ENCODE data around the gene SCN1B.
A peak's percentile ranks its signal among the peaks of the same experiment; 100 is the strongest.
"Not testable (repeated sequence)": the region's sequence is repeated elsewhere in the genome, so short reads cannot be mapped to it uniquely, and the experiment has no call there.

The SCN1B gene

DNA sequence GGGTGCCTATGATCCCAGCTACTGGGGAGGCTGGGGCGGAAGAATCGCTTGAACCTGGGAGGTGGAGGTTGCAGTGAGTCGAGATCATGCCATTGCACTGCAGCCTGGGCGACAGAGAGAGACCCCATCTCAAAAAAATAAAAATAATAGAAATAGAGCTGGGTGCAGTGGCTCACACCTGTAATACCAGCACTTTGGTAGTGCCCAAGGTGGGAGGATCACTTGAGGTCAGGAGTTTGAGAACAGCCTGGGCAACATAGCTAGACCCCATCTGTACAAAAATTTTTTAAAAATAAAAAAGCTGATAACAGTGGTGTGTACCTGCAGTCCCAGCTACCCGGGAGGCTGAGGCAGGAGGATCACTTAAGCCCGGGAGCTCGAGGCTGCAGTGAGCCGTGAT, 22.8 kb upstream of the SCN1B start:
- H3K27ac Mint-ChIP-seq, DNase-seq, H3K9me3 Mint-ChIP-seq, H3K4me3 Mint-ChIP-seq, H3K27me3 Mint-ChIP-seq, ATAC-seq: not testable (repeated sequence)
- peaks cover 51% of the 10 kb centered on the region for H3K4me1 Mint-ChIP-seq
- H3K36me3 Mint-ChIP-seq (ENCODE audit: low read depth), result peaks cover 41% of the 10 kb centered on the region

DNA sequence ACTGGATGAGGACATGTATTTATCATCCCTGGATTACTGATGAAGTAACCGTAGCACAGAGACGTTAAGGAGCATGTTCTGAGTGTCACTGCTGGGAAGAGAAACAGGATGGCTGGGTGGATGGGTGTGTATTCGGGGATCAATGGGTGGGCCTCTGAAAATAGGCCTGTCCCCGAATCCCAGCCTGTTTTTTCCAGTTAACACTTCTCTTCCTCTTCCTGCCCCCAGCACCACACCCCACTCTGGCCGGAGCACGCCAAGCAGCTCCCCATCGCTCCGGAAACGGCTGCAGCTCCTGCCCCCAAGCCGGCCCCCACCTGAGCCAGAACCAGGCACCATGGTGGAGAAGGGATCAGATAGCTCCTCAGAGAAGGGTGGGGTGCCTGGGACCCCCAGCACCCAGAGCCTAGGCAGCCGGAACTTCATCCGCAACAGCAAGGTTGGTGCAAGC, 21.4 kb upstream of the SCN1B start:
- no peak overlapping the region for H3K27ac Mint-ChIP-seq
- peaks cover 44% of the 10 kb centered on the region for H3K36me3 Mint-ChIP-seq (ENCODE audit: low read depth)
- no peaks in the 10 kb centered on the region for H3K27me3 Mint-ChIP-seq
- no peaks in the 10 kb centered on the region for H3K9me3 Mint-ChIP-seq
- H3K4me1 Mint-ChIP-seq, result peaks cover 52% of the 10 kb centered on the region
- H3K4me3 Mint-ChIP-seq, result no peak overlapping the region
- no peak for DNase-seq
- no peak for ATAC-seq

DNA sequence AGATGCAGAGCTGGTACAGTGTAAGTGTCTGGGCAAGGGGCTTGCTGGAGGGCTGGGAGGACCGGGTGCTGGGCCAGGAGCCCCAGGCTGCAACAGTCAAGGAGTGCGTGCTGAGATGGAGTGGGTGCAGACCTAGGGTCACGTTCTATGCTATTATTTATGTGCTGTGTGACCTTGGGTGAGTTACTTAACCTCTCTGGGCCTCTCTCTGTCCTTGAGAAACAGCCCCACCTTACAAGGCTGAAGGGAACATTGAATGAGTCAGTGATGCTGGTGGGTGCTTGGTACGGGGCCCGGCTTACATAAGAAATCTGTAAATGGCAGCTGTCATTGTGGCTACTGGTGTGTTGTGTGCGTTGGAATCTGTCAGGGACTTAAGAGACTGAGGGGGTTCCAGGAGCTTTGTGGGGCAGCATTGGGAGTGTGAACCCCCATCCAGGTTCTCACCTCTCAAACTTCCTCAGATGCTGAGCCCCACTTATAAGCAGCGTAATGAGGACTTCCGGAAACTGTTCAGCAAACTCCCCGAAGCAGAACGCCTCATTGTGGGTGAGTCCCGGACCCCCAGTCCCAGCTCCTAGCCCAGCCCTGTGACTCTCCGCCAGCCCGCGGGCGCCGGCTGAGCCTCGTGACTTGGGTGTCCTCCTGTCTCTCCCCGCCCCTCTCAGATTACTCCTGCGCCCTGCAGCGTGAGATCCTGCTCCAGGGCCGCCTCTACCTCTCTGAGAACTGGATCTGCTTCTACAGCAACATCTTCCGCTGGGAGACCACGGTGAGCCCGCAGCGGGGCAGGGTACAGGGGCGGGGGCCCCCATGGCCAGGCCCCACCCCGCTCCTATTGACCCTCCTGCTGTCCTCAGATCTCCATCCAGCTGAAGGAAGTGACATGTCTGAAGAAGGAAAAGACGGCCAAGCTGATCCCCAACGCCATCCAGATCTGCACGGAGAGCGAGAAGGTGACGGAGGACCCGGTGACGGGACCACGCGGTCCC, 20.6 kb upstream of the SCN1B start:
- peak overlapping the region; percentile 9 for H3K27ac Mint-ChIP-seq
- H3K4me1 Mint-ChIP-seq, result peaks cover 55% of the 10 kb centered on the region
- H3K27me3 Mint-ChIP-seq, result no peaks in the 10 kb centered on the region

DNA sequence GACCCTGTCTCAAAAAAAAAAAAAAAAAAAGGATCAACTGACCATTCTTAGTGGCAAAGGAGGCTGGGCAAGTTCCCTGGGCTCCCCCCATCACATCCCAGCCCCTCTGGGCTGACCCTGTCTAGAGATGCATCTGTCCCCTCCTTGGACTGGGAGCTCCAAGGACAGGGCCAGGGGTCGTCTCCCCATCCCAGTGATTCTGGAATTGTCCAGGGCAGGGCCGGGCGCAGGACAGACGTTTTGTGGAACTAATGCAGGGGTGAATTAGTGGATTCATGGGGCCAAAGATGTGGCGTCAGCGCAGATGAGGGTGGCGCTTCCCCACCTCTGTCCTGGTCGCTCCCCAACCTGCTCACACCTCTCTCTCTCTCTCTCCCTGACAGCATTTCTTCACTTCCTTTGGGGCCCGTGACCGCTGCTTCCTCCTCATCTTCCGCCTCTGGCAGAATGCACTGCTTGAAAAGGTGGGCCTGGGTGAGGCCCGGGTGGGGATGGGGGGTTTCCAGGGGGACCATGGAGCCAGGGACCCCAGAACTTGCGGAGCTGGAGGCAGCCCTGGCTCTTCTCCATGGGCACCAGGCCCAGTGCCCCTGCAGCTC, 19.1 kb upstream of the SCN1B start:
- no peak overlapping the region for H3K4me3 Mint-ChIP-seq
- ATAC-seq (no peak), DNase-seq (no peak)
- H3K36me3 Mint-ChIP-seq (ENCODE audit: low read depth), result peaks cover 49% of the 10 kb centered on the region
- H3K27ac Mint-ChIP-seq, result peak overlapping the region; percentile 65
- no peaks in the 10 kb centered on the region for H3K9me3 Mint-ChIP-seq
- H3K4me1 Mint-ChIP-seq, result peaks cover 62% of the 10 kb centered on the region
- H3K27me3 Mint-ChIP-seq, result no peaks in the 10 kb centered on the region

More for the DNA sequence above, 20.6 kb upstream of the SCN1B start:
- ATAC-seq, result no peak
- Mint-ChIP-seq H3K36me3 (ENCODE audit: low read depth) (peaks cover 45% of the 10 kb centered on the region), H3K9me3 (no peaks in the 10 kb centered on the region), H3K4me3 (no peak overlapping the region)
- no peak for DNase-seq

DNA sequence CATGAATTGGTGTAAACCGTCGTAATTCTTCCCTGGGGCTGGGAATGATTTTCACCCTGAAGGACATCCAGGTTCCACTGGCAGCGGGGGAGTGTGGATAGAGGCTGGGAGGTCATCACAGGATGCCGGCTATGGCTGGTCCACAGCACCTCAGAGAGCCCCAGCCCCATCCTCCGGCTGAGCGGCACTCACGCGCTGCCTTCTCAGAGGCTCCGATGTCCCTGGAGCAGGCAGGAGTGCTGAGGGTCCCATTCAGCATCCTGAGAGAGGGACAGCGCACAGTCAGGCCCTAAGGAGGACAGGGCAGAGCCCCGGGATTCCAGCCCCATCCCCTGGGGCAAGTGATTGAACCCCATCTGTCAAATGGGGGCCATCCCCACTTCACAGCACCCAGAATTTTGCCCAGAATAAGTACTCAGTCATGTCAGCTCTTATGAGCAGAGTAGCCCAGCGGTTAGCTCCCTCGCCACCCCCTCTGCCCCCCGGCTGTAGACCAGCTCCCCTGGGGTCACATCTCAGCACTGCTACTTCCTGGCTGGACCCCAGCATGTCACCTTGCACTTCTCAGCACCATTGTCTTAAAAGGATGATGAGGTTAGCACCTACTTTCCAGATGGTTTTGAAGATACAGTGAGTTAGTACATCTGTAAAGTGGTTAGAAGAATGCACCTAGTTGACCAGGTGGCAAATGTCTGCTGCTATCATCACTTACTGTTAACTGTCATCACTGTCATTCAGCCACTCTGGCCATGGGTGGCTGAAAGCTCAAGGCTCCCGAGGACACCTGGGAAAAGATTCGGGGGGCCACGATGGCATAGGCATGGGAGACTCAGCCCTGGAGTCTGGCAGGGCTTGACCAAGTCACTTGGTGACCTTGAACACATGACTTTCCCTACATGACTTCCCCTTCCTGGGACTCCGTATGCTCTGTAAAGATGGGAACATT, 18.3 kb upstream of the SCN1B start:
- no peak for ATAC-seq

DNA sequence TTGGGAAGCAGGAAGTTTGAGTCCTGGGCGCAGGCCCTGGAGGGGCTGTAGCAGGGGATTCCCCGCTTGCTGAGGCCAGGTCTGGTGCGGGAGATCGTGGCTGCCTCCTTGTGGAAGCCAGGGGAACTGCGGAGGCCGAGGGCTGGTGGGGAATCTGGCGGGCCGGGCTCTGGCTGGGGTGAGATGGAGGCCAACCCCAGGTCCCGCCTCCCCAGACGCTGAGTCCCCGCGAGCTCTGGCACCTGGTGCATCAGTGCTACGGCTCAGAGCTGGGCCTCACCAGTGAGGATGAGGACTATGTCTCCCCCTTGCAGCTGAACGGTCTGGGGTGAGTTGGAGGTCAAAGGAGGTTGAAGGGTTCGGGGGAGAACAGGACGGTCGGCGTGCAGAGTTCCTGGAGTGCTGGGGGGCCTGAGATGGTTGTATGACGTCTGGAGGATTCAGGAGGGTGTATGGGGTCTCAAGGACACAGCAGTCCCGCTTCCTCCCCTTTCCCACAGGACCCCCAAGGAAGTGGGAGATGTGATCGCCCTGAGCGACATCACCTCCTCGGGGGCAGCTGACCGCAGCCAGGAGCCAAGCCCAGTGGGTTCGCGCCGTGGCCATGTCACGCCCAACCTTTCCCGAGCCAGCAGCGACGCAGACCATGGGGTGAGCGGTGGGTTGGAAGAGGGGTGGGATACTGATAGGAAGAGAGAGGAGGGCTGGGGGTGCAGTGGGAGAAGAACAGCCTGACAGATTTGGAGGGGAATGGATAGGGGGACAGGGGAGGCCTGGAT, 17.0 kb upstream of the SCN1B start:
- no peaks in the 10 kb centered on the region for H3K27me3 Mint-ChIP-seq

More for the DNA sequence above, 18.3 kb upstream of the SCN1B start:
- no peaks in the 10 kb centered on the region for H3K27me3 Mint-ChIP-seq
- H3K4me1 Mint-ChIP-seq, result peaks cover 57% of the 10 kb centered on the region
- H3K4me3 Mint-ChIP-seq, result no peak overlapping the region
- peak overlapping the region; percentile 90 for H3K27ac Mint-ChIP-seq
- DNase-seq, result no peak
- no peaks in the 10 kb centered on the region for H3K9me3 Mint-ChIP-seq
- peaks cover 41% of the 10 kb centered on the region for H3K36me3 Mint-ChIP-seq (ENCODE audit: low read depth)

DNA sequence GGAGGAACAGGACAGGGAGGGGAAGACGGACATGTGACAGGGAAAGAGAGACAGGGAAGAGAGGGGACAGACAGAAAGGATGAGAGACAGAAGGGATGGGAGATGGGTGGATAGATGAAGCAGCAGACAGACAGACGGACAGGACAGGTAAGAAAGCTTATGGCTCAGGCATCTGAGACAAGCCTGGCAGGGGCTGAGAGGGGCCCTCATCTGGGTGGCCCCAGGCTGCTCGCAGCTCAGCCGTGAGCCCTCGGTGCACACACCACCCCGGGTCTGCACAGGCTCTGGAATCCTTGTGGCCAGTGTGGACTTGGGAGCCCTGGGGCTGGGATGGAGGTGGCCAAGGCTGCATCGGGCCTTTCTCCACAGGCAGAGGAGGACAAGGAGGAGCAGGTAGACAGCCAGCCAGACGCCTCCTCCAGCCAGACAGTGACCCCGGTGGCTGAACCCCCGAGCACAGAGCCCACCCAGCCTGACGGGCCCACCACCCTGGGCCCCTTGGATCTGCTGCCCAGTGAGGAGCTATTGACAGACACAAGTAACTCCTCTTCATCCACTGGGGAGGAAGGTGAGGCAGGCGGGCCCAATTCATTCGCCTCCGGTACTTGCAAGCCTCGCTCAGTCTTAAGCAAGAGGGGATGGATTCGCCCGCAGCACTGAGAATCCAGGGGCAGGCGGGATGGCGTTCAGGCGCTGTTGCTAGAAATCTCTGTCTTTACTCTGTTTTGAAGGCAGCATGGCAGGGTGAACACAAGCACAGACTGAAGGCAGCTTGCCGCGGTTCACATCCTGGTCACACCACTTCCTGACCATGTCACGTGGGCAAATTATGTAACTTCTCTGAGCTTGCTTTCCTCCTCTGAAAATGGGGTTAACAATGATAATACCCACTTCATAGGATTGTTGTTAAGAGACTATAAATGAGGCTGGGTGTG, 16.2 kb upstream of the SCN1B start:
- Mint-ChIP-seq H3K4me1 (peaks cover 54% of the 10 kb centered on the region), H3K27ac (peak overlapping the region; percentile 90), H3K36me3 (ENCODE audit: low read depth) (peaks cover 58% of the 10 kb centered on the region), H3K9me3 (no peaks in the 10 kb centered on the region), H3K4me3 (peak overlapping the region; percentile 49), H3K27me3 (no peaks in the 10 kb centered on the region)
- DNase-seq (peak; percentile 31), ATAC-seq (no peak)

More for the DNA sequence above, 17.0 kb upstream of the SCN1B start:
- ATAC-seq, result peak; percentile 75
- peak overlapping the region; percentile 90 for H3K27ac Mint-ChIP-seq
- H3K4me3 Mint-ChIP-seq, result peak overlapping the region; percentile 46
- H3K4me1 Mint-ChIP-seq, result peaks cover 57% of the 10 kb centered on the region
- H3K9me3 Mint-ChIP-seq, result no peaks in the 10 kb centered on the region
- H3K36me3 Mint-ChIP-seq (ENCODE audit: low read depth), result peaks cover 50% of the 10 kb centered on the region
- DNase-seq, result peak; percentile 87

DNA sequence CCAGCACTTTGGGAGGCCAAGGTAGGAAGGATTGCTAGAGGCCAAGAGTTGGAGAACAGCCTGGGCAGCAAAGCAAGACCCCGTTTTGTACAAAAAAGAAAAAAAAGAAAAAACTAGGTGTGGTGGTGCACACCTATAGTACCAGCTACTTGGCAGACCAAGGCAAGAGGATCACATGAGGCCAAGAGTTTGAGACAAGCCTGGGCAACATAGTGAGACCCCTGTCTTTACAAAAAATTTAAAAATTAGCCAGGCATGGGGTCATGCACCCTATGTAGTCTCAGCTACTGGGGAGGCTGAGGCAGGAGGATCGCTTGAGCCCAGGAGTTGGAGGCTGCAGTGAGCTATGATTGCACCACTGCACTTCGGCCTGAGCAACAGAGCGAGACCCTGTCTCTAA, 15.5 kb upstream of the SCN1B start:
- not testable (repeated sequence) for DNase-seq, H3K4me3 Mint-ChIP-seq, H3K9me3 Mint-ChIP-seq, H3K27me3 Mint-ChIP-seq, ATAC-seq
- peak overlapping the region; percentile 83 for H3K27ac Mint-ChIP-seq
- H3K4me1 Mint-ChIP-seq, result peaks cover 47% of the 10 kb centered on the region
- H3K36me3 Mint-ChIP-seq (ENCODE audit: low read depth), result peaks cover 56% of the 10 kb centered on the region

DNA sequence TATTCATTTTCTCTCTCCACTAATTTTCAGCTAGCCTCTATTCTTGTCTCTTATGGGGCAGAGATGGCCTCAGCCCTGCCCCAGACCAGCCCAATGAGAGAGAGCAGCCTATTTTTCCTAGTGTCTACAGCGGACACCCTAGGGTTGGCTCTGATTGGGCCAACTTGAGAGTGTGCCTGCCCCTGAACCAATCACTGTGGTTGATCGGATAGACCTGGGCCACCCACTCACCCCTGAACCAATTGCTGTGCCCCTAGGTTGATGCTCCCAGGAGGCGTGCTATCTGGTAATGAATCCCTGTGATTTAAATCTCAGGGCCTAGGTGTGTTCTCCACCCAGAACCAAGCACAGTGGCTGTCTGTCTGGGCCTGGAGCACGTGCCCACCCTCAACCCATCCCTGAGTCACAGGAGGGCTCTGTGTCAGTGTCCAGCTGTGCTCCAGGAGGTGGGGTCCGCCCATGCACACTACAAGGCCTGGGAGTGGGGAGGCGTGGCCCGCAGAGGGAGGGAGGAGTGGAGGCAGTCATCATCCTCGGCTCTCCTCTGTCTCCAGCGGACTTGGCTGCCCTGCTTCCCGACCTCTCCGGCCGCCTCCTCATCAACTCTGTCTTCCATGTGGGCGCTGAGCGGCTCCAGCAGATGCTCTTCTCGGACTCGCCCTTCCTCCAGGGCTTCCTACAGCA, 14.9 kb upstream of the SCN1B start:
- Mint-ChIP-seq H3K9me3 (no peaks in the 10 kb centered on the region), H3K36me3 (ENCODE audit: low read depth) (peaks cover 57% of the 10 kb centered on the region), H3K4me1 (peaks cover 44% of the 10 kb centered on the region), H3K27me3 (no peaks in the 10 kb centered on the region), H3K4me3 (no peak overlapping the region), H3K27ac (peak overlapping the region; percentile 27)
- ATAC-seq (no peak), DNase-seq (no peak)

DNA sequence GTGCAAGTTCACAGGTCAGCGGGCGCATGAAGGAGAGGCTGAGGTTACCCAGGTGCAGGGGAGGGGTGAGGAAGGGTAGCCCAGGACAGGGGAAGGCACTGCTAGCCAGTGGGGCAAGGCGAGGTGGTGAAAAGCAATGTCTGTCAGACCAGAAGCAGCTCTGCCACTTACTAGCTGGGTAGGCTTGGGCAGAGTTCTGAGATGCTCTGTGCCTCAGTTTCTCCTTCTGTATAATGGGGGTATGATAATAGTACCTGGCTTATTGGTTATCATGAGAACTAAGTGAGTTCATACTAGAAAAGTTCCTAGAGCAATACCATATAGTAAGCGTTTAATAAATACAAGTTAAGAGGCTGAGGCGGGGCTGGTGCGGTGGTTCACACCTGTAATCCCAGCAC, 14.3 kb upstream of the SCN1B start:
- no peak overlapping the region for H3K27ac Mint-ChIP-seq
- no peaks in the 10 kb centered on the region for H3K27me3 Mint-ChIP-seq
- H3K4me1 Mint-ChIP-seq, result peaks cover 41% of the 10 kb centered on the region
- DNase-seq, result no peak
- ATAC-seq, result no peak
- no peaks in the 10 kb centered on the region for H3K9me3 Mint-ChIP-seq
- no peak overlapping the region for H3K4me3 Mint-ChIP-seq
- peaks cover 59% of the 10 kb centered on the region for H3K36me3 Mint-ChIP-seq (ENCODE audit: low read depth)

DNA sequence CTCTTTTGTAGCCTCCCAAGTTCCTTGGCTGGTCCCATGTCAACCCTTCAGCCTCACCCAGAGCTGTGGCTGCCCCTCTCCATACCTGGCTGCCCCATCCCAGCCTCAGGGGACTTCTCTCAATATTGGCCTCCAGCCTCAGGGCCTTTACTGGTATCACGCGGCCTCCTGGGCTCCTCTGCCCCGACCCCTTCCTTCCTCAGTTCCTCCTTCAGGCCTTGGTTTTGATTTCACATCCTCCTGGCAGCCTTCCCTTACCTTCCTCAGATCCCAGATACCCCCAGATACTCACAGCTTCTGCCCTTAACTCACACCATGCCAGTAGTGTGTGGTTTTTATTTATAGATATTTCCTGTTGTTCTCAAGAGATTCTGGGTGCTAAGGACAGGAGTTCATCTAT, 12.8 kb upstream of the SCN1B start:
- Mint-ChIP-seq H3K9me3 (no peaks in the 10 kb centered on the region), H3K4me3 (no peak overlapping the region), H3K27me3 (no peaks in the 10 kb centered on the region), H3K27ac (no peak overlapping the region), H3K4me1 (peaks cover 28% of the 10 kb centered on the region), H3K36me3 (ENCODE audit: low read depth) (peaks cover 64% of the 10 kb centered on the region)
- no peak for DNase-seq
- ATAC-seq, result no peak

DNA sequence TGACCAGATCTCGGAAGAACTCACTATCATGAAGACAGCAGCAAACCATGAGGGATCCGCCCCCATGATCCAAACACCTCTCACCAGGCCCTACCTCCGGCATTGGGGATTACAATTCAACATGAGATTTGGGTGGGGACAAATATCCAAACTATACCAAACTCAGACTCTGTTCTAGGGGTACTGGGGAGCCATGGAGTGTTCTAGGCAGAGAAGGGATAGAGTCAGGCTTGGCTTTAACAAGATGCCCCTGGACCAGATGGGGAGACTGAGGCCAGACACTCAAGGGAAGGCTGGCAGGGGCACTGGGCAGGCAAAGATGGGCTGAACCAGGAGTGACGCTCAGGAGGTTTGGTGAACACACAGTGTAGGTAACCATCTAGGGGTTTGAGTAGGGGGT, 11.9 kb upstream of the SCN1B start:
- H3K27ac Mint-ChIP-seq, result no peak overlapping the region
- peaks cover 57% of the 10 kb centered on the region for H3K36me3 Mint-ChIP-seq (ENCODE audit: low read depth)
- no peak for ATAC-seq

More for the DNA sequence above, 11.9 kb upstream of the SCN1B start:
- peaks cover 20% of the 10 kb centered on the region for H3K4me1 Mint-ChIP-seq
- H3K9me3 Mint-ChIP-seq, result no peaks in the 10 kb centered on the region
- no peak overlapping the region for H3K4me3 Mint-ChIP-seq
- no peak for DNase-seq
- H3K27me3 Mint-ChIP-seq, result no peaks in the 10 kb centered on the region
